ENCODE results near the gene TTC3. TPM values are rescaled to one million over a fixed set of nuclear protein-coding genes. Genes with fewer than 3 reads are reported as not detected.

The TTC3 gene
- total RNA-seq, 1 experiment from 2014 or later, result 71.5 TPM

- H3K9me3 ChIP-seq (ENCODE audit: control insufficient read depth in 1 of 2, insufficient read depth in 1 of 2, low read depth in 1 of 2, low read length in 2 of 2), result no peaks in the 10 kb centered on the region
- no peak overlapping the region for H3K4me3 ChIP-seq (replicated peaks in 1 of 2; ENCODE audit: low read depth in 1 of 2, low read length in 2 of 2)
- no peaks in the 10 kb centered on the region for H3K79me2 ChIP-seq (ENCODE audit: insufficient read depth, low read length)
- H3K27me3 ChIP-seq (ENCODE audit: insufficient read depth, low read length), result no peaks in the 10 kb centered on the region
- H3K4me2 ChIP-seq (ENCODE audit: low read length), result no peak overlapping the region
- RAD21 ChIA-PET (ENCODE audit: low non-redundant PET in 1 of 2, low total read pairs in 2 of 2, uncharacterized antibody in 2 of 2, unreplicated experiment in 2 of 2), result no interaction called here
- no peaks in the 10 kb centered on the region for H4K20me1 ChIP-seq (ENCODE audit: insufficient read depth)
- intact Hi-C loops (cut with micrococcal nuclease), result no loop called here
- peaks cover 38 to 57% of the 10 kb centered on the region in 2 experiments for H3K36me3 ChIP-seq (ENCODE audit: control insufficient read depth in 1 of 2, insufficient read depth in 2 of 2, low read length in 2 of 2)
- H3K4me1 ChIP-seq (ENCODE audit: control insufficient read depth in 1 of 2, insufficient read depth in 2 of 2, low read length in 2 of 2), result no peaks in the 10 kb centered on the region
- H2AFZ ChIP-seq (ENCODE audit: low read depth, low read length, poor library complexity, severe bottlenecking), result no peak overlapping the region
- H3K27ac ChIP-seq (ENCODE audit: low read depth, low read length), result no peak overlapping the region
- TF ChIP-seq CEBPB (IDR thresholded peaks at IDR 0.05; ENCODE audit: low read depth), result no peak
- TF ChIP-seq ATF3 (IDR thresholded peaks at IDR 0.05), result no peak
- TF ChIP-seq POLR2AphosphoS5 (IDR thresholded peaks at IDR 0.05; ENCODE audit: low read depth, low read length), result no peak
- no peak for DNase-seq (ENCODE audit: low read depth, low spot score)
- no peak for ATAC-seq
- CTCF ChIA-PET, result no interaction called here
- no TSS peak for BruUV-seq (replicated peaks)
- POLR2A ChIA-PET, result no interaction called here
- H3K9ac ChIP-seq (ENCODE audit: low read length), result no peak overlapping the region
- H3K9me2 ChIP-seq (ENCODE audit: insufficient read depth), result no peaks in the 10 kb centered on the region
These were observed 84.9 kb downstream of the TTC3 start for GRCh38 chr21:37157938-37158337.

DNA sequence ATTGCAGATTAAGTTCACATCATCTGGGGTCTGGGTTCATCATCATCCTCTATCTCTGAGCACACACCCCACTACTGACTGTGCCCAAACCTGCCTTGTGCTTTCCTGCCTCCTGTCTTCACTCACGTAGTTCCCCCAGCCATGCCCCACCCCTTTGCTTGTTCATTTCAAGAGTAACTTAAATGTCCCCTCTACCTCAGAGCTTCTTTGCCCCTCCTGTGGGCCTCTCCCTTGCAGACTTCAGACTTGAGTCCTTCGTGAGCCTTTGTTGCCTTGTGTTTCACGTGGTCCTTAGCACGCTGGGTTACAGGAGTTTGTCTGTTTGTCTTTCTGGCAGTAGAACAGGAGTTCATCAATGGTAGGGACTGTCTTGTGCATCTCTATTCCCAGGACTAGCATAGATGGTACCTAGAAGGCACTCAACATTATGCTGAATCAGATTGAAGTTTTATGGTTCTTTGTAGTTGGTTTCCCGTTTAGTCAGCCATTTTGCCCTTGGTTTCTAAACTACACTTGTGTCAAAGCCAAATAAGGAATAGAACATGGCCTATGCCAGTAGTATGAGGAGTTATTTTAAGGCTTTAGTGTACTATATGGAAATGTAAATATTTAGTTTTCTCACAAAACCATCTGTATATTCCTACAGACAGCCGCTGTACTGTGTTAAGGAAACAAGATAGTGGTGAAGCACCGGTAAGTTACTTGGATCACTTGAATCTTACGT is 86.2 kb downstream of the TTC3 start:
- Histone ChIP-seq H3K27me3 (ENCODE audit: insufficient read depth, low read length) (no peaks in the 10 kb centered on the region), H3K4me3 (replicated peaks in 1 of 2; ENCODE audit: low read depth in 1 of 2, low read length in 2 of 2) (no peak overlapping the region), H3K27ac (ENCODE audit: low read depth, low read length) (no peak overlapping the region), H3K9ac (ENCODE audit: low read length) (no peak overlapping the region), H3K4me1 (ENCODE audit: control insufficient read depth in 1 of 2, insufficient read depth in 2 of 2, low read length in 2 of 2) (no peaks in the 10 kb centered on the region), H4K20me1 (ENCODE audit: insufficient read depth) (no peaks in the 10 kb centered on the region), H3K9me2 (ENCODE audit: insufficient read depth) (no peaks in the 10 kb centered on the region), H2AFZ (ENCODE audit: low read depth, low read length, poor library complexity, severe bottlenecking) (no peak overlapping the region), H3K9me3 (ENCODE audit: control insufficient read depth in 1 of 2, insufficient read depth in 1 of 2, low read depth in 1 of 2, low read length in 2 of 2) (no peaks in the 10 kb centered on the region), H3K79me2 (ENCODE audit: insufficient read depth, low read length) (no peaks in the 10 kb centered on the region), H3K36me3 (ENCODE audit: control insufficient read depth in 1 of 2, insufficient read depth in 2 of 2, low read length in 2 of 2) (peaks cover 38 to 51% of the 10 kb centered on the region in 2 experiments), H3K4me2 (ENCODE audit: low read length) (no peak overlapping the region)
- BruUV-seq (replicated peaks), result no TSS peak
- ChIA-PET CTCF (no interaction called here), POLR2A (no interaction called here), RAD21 (ENCODE audit: low non-redundant PET in 1 of 2, low total read pairs in 2 of 2, uncharacterized antibody in 2 of 2, unreplicated experiment in 2 of 2) (no interaction called here)
- TF ChIP-seq TCF7L2 (IDR thresholded peaks at IDR 0.05; ENCODE audit: borderline replicate concordance, extremely low read depth, insufficient read depth, insufficient read length), result no peak
- TF ChIP-seq ATF3 (IDR thresholded peaks at IDR 0.05), result no peak
- no peak for TF ChIP-seq EZH2 (IDR thresholded peaks at IDR 0.05)
- TF ChIP-seq SIN3A (IDR thresholded peaks at IDR 0.05; ENCODE audit: low read depth), result no peak
- TF ChIP-seq SP1 (IDR thresholded peaks at IDR 0.05; ENCODE audit: low read depth), result no peak
- no peak for TF ChIP-seq YY1 (IDR thresholded peaks at IDR 0.05; ENCODE audit: extremely low read depth, insufficient replicate concordance, low read depth, low read length)
- TF ChIP-seq, protein P1, sequence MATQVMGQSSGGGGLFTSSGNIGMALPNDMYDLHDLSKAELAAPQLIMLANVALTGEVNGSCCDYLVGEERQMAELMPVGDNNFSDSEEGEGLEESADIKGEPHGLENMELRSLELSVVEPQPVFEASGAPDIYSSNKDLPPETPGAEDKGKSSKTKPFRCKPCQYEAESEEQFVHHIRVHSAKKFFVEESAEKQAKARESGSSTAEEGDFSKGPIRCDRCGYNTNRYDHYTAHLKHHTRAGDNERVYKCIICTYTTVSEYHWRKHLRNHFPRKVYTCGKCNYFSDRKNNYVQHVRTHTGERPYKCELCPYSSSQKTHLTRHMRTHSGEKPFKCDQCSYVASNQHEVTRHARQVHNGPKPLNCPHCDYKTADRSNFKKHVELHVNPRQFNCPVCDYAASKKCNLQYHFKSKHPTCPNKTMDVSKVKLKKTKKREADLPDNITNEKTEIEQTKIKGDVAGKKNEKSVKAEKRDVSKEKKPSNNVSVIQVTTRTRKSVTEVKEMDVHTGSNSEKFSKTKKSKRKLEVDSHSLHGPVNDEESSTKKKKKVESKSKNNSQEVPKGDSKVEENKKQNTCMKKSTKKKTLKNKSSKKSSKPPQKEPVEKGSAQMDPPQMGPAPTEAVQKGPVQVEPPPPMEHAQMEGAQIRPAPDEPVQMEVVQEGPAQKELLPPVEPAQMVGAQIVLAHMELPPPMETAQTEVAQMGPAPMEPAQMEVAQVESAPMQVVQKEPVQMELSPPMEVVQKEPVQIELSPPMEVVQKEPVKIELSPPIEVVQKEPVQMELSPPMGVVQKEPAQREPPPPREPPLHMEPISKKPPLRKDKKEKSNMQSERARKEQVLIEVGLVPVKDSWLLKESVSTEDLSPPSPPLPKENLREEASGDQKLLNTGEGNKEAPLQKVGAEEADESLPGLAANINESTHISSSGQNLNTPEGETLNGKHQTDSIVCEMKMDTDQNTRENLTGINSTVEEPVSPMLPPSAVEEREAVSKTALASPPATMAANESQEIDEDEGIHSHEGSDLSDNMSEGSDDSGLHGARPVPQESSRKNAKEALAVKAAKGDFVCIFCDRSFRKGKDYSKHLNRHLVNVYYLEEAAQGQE (IDR thresholded peaks at IDR 0.05; ENCODE audit: low read depth), result no peak
- DNase-seq (ENCODE audit: low read depth, low spot score), result no peak
- no peak for ATAC-seq
- intact Hi-C loops (cut with micrococcal nuclease), result no loop called here

Measured in HCT116 (cell line).